Left cardiac atrium (tissue), 4 donors: ENCODE results near the gene SH3BP1. TPM values are rescaled to one million over a fixed set of nuclear protein-coding genes. Genes with fewer than 3 reads are reported as not detected.

Experiments
- ATAC-seq, 2 donors: fragments of 200-7000 bp; cut with Tn5 transposase; one replicate each; pipeline ENCODE4 v1.9.1; 2020; ENCODE audit warnings: mild to moderate bottlenecking in 2 of 2, moderate library complexity in 2 of 2
- DNase-seq: peaks from one replicate; pipeline ENCODE4 v3.0.0-alpha.2; 2020
- intact Hi-C, 2 donors: fragments of 100-400 bp; cut with DNase I; formaldehyde crosslinking; loops; one replicate each; pipeline versions ENCODE4 v1.14.1 to v1.15.1; 2022 to 2023
- total RNA-seq, 2 donors: library from RNA; stranded (reverse); fragmentation: NEBNext Ultra II Directional; extraction: Animal tissue kit (Norgen Biotek cat#: 25700); gene quantifications; one replicate each; pipeline ENCODE4 v1.2.1, GENCODE V29; 2021
- donor health status: DM: no; HTN: yes; CAD: no.
- donor health status: DM: no; HTN: yes; CAD: no; lungs with severe emphysema.
- donor health status: DM: yes; HTN: yes; CAD: no.
- donor health status: Dilated cardiomyopathy.

The SH3BP1 gene
- total RNA-seq, 2 donors from 2014 or later, result 4.9 to 5.1 TPM

GRCh38 chr22:37672206-37672919 is 32.9 kb downstream of the SH3BP1 start:
- DNase-seq (no peak), ATAC-seq (no peak)
- intact Hi-C loops, result no loop called here

GRCh38 chr22:37672920-37673455 is 33.5 kb downstream of the SH3BP1 start:
- DNase-seq (no peak), ATAC-seq (no peak)
- intact Hi-C loops, result no loop called here

GRCh38 chr22:37674248-37674647 is 34.8 kb downstream of the SH3BP1 start:
- DNase-seq, result no peak
- intact Hi-C loops, result no loop called here
- no peak for ATAC-seq

GRCh38 chr22:37674951-37675929 is 35.8 kb downstream of the SH3BP1 start, which contains the start of gene LGALS1:
LGALS1 (plus strand) TSS chr22:37675636; CDS start chr22:37675703, 67 bp downstream.
- intact Hi-C loops, result no loop called here
- ATAC-seq (peak; percentile 87 to 89), DNase-seq (peak; percentile 97)

GRCh38 chr22:37675930-37676735 is 36.7 kb downstream of the SH3BP1 start:
- intact Hi-C loops, result no loop called here
- peak; percentile 49 for DNase-seq
- peak; percentile 6 to 46 for ATAC-seq

- peak; percentile 38 to 58 for ATAC-seq
- intact Hi-C loops, result no loop called here
- DNase-seq, result peak; percentile 88
Observed at GRCh38 chr22:37676736-37677492, 37.4 kb downstream of the SH3BP1 start.

- intact Hi-C loops, result no loop called here
- DNase-seq (no peak), ATAC-seq (no peak)
Observed at GRCh38 chr22:37677493-37677974, 38.1 kb downstream of the SH3BP1 start.

GRCh38 chr22:37678372-37678771 is 38.9 kb downstream of the SH3BP1 start:
- no peak for ATAC-seq
- no peak for DNase-seq
- intact Hi-C loops, result no loop called here

- DNase-seq (no peak), ATAC-seq (no peak)
- intact Hi-C loops, result loop anchor here (2.0 to 5.0 kb wide), 3 partner anchors 17 to 37 kb away; no protein-coding TSS in a partner anchor
Observed at GRCh38 chr22:37679670-37680069, 40.2 kb downstream of the SH3BP1 start.

- intact Hi-C loops, result loop anchor here (2.0 to 5.0 kb wide), 3 partner anchors 18 to 38 kb away; no protein-coding TSS in a partner anchor
- DNase-seq (no peak), ATAC-seq (no peak)
Observed at GRCh38 chr22:37680191-37680851, 40.9 kb downstream of the SH3BP1 start.

GRCh38 chr22:37681001-37681424 is 41.5 kb downstream of the SH3BP1 start:
- intact Hi-C loops, result loop anchor here (2.0 to 5.0 kb wide), 3 partner anchors 18 to 39 kb away; no protein-coding TSS in a partner anchor
- DNase-seq (no peak), ATAC-seq (no peak)

GRCh38 chr22:37681556-37682049 is 42.1 kb downstream of the SH3BP1 start:
- DNase-seq (peak; percentile 76), ATAC-seq (peak; percentile 32 to 48)
- intact Hi-C loops, result loop anchor here (2.0 to 5.0 kb wide), 3 partner anchors 19 to 39 kb away; no protein-coding TSS in a partner anchor

GRCh38 chr22:37684803-37685615 is 45.5 kb downstream of the SH3BP1 start:
- DNase-seq (no peak), ATAC-seq (no peak)
- intact Hi-C loops, result loop anchor here (5.0 kb wide), 3 partner anchors 43 to 57 kb away; no protein-coding TSS in a partner anchor

- DNase-seq (peak; percentile 82), ATAC-seq (peak; percentile 87 to 94)
- intact Hi-C loops, result loop anchor here (5.0 kb wide), 2 partner anchors 51 to 56 kb away; no protein-coding TSS in a partner anchor
Observed at GRCh38 chr22:37686002-37686982, 46.8 kb downstream of the SH3BP1 start, which contains the start of gene NOL12. NOL12 (plus strand) TSS chr22:37686343; CDS start chr22:37686393, 50 bp downstream.

- DNase-seq (no peak), ATAC-seq (no peak)
- intact Hi-C loops, result no loop called here
Observed at GRCh38 chr22:37690407-37690806, 50.9 kb downstream of the SH3BP1 start.
